GM18517 (cell line): ENCODE data around the gene PRTN3.
"Not testable (repeated sequence)": the region's sequence is repeated elsewhere in the genome, so short reads cannot be mapped to it uniquely, and the experiment has no call there.

Experiments used
- ATAC-seq: cut with Tn5 transposase; IDR thresholded peaks from one replicate; pipeline ENCODE4 v1.9.1; 2021; ENCODE audit warnings: mild to moderate bottlenecking, moderate library complexity; ENCODE audit not compliant: unreplicated experiment

The PRTN3 gene

DNA sequence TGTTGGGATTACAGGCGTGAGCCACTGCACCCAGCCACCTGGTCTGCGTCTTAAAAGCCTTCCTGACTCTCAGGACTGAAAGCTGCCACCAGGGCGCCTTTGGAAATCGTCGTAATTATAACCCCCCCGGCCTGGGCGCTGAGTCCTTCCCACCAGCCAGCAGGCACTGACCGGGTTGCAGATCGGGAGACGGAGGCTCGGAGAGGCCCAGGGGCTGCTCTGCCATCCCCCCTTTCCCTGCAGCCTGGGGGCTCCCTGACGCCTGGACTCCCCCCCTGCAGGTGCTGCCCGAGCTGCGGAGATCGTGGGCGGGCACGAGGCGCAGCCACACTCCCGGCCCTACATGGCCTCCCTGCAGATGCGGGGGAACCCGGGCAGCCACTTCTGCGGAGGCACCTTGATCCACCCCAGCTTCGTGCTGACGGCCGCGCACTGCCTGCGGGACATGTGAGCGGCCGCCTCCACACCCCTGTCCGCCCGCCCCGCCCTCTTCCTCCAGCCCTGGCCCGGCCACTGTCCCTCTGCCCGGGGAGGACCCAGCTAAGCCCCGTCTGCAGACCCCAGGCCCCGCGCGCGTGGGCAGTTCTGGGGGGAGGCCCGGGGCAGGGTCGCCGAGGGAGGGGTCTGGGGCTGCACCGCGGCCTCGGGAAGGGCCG is 2.5 kb downstream of the PRTN3 start:
- ATAC-seq = no peak

- no peak for ATAC-seq
Observed at GRCh38 chr19:843836-844545, 3.2 kb downstream of the PRTN3 start.

GRCh38 chr19:844546-844971 is 3.8 kb downstream of the PRTN3 start:
- no peak for ATAC-seq

GRCh38 chr19:845707-846521 is 5.1 kb downstream of the PRTN3 start:
- ATAC-seq = no peak

DNA sequence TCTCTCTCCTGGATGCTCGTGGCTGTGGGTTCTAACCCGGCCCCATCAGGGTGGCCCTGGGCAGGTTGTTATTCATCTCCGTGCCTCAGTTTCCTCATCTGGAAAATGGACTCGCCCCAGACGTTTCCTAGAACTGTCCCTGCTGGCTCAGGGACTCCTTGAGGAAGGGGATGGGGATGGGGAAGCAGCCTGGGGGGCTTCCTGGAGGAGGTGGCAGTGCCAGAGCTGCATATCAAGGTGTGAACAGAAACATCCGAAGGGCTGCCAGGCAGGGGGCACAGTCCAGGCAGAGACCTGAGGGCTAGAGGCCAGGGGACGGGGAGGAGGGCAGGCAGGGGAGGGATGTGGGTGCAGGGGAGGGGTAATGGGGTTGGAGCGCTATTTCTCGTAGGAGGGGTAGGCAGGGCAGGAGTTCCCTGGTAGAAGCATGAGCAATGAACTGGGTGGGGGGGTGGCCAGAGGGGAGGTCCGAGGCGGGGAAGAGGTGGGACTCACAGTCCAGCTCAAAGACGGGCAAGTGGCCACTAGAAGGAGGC is 7.7 kb downstream of the PRTN3 start:
- no peak for ATAC-seq

- ATAC-seq = not testable (repeated sequence)
Observed at GRCh38 chr19:849195-849594, 8.4 kb downstream of the PRTN3 start.

DNA sequence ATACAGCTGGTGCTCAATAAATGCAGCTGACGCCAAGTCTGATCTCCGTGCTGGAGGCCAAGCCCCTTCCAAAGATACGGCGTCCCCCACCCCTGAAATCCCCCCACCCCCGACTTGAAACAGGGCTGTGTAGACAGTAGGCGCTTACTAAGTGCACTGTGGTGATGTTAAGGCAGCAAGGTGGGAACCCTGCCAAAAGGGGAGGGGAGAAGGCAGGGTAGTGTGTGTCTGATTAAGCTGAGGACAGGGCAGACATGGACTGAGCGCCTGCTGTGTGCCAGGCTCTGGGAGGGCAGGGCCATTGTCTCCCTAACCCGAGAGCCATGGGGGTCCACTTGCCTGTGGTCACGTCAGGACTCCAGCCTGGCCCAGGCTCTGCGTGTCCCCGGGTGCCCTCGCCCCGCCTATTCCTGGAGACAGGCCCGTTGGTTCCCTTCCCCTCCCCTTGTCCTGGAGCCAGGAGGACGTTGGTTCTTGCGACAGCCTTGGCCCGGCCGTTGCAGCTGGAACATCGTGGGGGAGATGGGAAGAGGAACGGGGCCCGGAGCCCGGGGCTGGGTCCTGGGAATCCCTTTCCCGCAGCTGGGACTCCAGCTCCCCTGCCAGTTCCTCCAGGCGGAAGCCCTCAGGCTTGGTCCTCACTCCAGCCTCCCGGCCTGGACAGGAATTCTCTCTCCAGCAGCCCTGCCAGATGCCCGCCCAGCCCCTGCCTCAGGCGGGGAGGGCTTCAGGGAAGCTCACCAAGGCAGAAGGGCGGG is 9.6 kb downstream of the PRTN3 start:
- no peak for ATAC-seq

DNA sequence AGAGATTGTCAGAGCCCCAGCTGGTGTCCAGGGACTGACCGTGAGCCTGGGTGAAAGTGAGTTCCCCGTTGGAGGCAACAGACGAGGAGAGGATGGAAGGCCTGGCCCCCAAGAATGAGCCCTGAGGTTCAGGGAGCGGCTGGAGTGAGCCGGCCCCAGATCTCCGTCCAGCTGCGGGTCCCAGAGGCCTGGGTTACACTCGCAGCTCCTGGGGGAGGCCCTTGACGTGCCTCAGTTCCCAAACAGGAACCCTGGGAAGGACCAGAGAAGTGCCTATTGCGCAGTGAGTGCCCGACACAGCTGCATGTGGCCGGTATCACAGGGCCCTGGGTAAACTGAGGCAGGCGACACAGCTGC is 10.2 kb downstream of the PRTN3 start:
- no peak for ATAC-seq

DNA sequence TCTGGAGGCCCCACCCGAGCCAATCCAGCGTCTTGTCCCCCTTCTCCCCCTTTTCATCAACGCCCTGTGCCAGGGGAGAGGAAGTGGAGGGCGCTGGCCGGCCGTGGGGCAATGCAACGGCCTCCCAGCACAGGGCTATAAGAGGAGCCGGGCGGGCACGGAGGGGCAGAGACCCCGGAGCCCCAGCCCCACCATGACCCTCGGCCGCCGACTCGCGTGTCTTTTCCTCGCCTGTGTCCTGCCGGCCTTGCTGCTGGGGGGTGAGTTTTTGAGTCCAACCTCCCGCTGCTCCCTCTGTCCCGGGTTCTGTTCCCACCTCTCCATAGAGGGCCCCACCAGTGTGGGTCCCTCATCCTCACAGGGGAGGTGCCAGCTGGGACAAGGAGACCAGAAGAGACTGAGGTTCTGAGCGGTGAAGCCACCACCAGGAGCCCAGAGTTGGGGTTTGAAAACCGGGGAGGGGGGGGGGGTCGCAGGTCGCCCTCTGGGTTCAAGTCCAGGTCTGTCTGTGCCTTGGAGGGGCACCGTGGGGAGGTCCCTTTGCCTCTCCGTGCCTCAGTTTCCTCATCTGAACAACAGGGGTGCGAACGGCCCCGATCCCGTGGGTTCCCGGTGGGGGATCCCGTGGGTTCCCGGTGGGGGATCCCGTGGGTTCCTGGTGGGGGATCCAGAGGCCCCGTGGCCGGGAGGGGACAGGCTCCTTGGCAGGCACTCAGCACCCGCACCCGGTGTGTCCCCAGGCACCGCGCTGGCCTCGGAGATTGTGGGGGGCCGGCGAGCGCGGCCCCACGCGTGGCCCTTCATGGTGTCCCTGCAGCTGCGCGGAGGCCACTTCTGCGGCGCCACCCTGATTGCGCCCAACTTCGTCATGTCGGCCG is 11.6 kb downstream of the PRTN3 start, which contains the start of gene ELANE:
TSS of gene ELANE (plus strand) at position 168 of the 878 bp plus-strand sequence. CDS start at position 194, 26 bp downstream.
- no peak for ATAC-seq

DNA sequence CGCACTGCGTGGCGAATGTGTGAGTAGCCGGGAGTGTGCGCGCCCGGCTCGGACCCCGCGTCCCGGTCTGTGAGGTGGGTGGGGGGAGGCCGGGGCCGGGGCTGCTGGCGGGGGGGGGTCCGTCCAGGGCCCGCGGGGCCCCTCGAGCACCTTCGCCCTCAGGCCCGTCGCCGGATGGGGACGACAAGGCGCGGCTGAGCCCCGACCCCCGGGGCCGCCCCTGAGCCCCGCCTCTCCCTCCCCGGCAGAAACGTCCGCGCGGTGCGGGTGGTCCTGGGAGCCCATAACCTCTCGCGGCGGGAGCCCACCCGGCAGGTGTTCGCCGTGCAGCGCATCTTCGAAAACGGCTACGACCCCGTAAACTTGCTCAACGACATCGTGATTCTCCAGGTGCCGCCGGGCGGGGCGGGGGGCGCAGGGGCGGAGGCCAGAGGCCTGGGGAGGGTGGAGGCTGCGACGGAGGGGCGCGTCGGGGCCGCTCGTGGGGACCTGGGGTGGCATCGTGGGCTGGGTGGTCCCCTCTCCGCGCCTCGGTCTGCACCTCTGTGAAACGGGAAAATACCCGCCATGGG is 12.3 kb downstream of the PRTN3 start:
- no peak for ATAC-seq

DNA sequence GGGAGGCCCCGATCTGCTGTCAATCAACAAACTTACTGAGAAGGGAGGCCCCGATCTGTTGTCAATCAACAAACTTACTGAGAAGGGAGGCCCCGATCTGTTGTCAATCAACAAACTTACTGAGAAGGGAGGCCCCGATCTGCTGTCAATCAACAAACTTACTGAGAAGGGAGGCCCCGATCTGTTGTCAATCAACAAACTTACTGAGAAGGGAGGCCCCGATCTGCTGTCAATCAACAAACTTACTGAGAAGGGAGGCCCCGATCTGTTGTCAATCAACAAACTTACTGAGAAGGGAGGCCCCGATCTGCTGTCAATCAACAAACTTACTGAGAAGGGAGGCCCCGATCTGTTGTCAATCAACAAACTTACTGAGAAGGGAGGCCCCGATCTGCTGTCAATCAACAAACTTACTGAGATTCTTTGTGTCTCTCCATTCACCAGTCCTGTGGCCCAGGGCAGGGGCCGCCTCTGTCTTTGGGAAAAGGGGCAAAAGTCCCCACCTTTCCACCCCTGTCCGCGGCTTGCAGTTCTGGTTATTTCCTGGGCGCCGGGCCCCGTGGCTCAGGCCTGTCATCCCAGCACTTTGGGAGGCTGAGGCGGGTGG is 12.9 kb downstream of the PRTN3 start:
- not testable (repeated sequence) for ATAC-seq

- ATAC-seq = no peak
Observed at GRCh38 chr19:854549-854948, 13.8 kb downstream of the PRTN3 start.

DNA sequence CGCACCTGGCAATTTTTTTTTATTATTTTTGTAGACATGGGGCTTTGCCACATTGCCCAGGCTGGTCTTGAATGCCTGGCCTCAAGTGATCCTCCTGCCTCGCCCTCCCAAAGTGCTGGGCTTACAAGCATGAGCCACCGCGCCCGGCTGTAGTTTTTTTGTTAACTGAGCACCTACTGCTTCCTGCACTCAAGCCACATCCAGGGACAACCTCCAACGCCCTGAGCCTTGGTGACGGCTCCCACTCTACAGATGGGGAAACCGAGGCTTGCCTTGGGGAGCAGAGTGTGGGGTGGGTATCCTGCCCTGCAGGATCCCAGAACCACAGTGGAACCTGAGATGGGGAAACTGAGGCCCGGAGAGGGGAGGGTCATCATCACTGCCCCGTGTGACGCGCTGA is 14.3 kb downstream of the PRTN3 start:
- no peak for ATAC-seq

DNA sequence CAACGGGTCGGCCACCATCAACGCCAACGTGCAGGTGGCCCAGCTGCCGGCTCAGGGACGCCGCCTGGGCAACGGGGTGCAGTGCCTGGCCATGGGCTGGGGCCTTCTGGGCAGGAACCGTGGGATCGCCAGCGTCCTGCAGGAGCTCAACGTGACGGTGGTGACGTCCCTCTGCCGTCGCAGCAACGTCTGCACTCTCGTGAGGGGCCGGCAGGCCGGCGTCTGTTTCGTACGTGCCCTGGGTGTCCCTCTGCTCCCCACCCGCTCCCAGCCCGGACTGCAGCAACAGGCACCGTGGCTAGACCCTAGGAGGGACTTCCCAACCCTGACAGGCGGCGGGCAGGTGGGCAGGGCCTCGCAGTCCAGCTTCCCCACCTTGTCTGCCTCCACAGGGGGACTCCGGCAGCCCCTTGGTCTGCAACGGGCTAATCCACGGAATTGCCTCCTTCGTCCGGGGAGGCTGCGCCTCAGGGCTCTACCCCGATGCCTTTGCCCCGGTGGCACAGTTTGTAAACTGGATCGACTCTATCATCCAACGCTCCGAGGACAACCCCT is 14.8 kb downstream of the PRTN3 start:
- ATAC-seq = no peak

GRCh38 chr19:858284-858683 is 17.5 kb downstream of the PRTN3 start:
- no peak for ATAC-seq

- no peak for ATAC-seq
Observed at GRCh38 chr19:858868-859843, 18.4 kb downstream of the PRTN3 start, which contains the start of gene CFD. CFD (plus strand) TSS chr19:859664; CDS start chr19:859690, 26 bp downstream.

DNA sequence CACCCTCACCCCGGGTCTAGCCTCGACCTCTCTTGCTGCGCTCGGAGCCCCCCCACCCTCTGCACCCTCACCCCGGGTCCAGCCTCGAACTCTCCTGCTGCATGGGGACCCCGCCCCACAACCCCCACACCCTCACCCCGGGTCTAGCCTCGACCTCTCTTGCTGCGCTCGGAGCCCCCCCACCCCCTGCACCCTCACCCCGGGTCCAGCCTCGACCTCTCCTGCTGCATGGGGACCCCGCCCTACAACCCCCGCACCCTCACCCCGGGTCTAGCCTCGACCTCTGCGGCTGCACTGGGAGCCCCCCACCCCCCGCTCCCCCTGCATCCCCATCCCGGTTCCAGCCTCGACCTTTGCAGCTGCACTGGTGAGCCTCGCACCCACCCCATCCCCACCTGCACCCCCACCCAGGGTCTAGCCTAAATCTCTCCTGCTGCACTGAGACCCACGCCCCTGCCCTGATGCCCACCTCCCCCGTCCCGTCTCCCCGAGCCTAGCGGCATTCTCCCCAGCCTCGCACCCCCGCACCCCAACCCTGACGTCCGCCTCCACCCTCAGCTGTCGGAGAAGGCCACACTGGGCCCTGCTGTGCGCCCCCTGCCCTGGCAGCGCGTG is 20.4 kb downstream of the PRTN3 start:
- ATAC-seq = no peak
